ENCODE data around the gene ZNF746.
A peak's percentile ranks its signal among the peaks of the same experiment; 100 is the strongest.
"Not testable (repeated sequence)": the region's sequence is repeated elsewhere in the genome, so short reads cannot be mapped to it uniquely, and the experiment has no call there.

Gene ZNF746

DNA sequence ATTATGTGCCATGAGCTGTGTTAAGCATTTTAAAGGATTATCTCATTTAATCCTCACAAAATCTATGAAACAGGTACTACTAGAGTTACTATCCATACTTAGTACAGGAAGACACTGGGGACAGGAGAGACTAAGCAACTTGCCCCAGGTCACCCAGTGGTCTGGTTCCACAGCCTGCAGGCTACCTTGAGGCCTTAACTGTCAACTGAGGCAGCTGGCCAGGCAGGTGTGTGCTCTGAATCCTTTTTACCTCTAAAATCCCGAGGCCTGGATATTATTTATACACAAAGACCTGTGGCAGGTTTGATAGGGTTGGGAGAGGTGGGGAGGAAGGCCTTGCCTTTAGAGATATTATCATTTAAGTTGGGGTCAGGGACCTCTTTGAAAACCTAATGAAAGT lies 39.8 kb downstream of the ZNF746 start:
- no peak for DNase-seq

DNA sequence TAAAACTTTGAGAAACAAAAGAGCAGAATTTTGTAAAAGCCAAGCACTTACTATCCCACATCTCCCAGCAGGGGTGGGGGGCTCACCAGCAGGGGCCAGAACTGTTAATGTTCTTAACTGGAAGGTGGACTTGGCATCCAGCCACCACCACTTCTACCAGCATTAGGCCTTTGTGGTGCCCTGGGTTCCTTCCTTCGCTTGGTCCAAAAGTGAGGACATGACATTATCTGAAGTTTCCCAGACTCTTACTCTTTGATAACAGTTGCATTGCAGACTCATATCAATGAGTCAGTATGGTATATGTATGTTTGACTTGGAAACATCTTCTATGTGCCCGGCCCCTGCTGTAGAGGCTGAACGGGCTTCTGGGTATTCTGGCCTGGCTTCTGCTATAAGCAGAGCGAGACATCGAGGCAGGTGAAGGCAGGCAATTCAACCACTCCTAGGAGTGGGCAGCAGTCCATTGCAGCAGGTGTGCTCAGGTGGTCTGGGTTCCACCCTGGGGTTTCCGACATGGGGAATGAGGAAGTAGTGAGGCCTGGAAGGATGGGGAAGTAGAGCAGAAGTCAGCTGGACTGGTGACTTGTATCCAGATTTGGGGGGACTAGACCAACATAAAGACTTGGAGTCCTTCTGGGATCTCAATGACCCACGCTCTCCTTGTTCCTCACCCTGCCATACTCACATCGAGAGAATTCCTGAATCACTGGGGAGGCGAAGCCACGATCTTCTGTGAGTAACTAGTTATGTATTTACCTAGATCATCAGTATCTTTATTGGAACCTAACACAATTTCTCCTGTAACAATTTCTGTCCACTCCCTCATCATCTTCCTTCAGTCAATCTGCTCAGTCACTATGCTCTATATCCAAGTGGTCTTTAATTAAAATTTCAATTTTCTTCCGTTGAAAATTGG lies 40.8 kb downstream of the ZNF746 start:
- DNase-seq: no peak

DNA sequence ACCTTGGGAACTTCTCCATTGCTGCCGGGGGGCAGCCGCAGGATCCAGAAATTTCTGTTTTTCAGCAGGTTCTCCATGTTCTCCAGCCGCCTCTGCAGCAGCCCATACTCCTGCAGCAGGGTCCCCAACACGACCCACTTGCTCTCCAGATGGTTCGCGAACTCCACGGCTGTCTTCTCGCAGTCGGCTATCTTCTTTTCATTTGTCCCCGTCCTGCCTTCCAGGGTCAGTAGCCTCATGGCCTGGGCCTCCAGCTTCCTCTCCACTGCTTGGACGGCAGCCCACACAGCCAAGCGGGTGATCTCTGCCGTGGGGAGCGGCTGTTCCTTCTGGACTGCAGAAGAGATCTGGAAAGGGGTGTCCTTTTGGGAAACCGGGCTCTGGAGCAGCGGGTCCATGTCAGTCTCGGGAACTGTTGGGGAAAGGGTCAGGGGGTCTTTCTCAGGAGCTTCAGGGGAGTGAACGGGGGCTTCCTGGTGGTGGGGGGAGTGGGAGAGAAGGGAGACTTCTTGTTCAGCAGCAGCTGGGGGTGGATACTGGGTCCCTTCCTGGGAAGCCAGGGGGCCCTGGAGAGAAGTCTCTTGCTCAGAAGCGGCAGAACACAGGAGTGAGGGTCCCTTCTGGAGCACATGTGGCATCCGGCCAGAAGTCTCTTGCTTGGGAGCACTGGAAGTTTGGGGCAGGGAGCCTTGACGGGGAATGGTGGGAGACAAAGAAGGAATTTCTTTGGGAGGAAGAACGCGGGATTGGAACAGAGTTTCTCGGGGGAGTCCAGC lies 42.2 kb downstream of the ZNF746 start:
- DNase-seq: no peak

DNA sequence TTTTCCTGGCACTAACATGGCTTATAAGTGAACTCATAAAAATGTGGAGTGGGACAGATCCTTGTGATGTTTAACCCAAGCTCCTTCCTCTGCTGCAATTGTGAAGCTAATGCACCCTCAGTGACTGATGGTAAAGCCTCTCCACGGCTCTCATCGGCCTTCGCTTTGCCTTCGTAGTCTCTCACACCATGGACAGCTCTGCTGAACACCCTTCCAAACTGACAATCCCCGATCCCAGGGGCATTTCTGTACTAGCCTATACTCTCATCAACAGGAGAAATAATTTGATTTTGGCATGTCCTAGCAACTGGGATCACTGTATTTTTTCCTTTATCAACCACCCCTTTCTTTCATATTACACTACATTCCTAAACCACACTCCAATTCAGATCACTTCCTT lies 42.9 kb downstream of the ZNF746 start:
- DNase-seq: no peak

DNA sequence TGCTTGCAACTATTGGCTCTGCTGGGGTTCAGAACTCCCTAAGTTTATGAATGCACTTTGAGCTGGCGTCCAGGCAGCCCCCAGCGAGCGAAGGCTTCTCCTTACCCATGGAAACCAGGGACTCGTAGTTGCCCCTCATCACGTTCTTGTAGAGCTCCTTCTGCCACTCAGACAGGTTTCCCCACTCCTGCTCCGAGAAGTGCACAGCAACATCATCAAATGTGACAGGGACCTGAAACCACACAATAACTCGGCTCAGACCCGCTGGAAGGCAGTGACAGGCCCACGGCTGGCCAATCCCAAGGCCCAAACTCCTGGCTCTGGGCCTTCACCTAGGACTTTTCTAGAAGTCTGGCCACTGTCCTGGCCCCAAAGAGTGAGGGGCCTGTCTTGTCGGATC lies 43.6 kb downstream of the ZNF746 start:
- DNase-seq: no peak

DNA sequence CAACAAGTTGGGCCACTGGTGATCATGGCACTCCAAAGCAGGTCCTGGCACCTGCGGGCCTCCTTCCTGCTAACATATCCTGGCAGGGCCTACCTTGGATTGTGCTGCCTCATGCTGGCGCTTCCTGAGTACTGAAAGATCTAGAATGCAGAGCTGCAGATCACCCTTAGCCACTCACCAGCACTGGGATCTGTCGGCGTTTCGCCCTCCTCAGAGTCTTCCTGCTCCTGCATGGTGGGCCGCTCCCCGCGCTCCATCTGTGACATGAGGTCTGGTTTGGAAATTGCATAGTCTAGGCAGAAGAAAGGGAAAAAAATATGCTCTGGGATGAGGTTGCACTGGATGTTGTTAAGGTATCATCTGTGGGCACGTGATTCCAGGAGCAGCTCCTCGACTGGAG lies 46.8 kb downstream of the ZNF746 start:
- no peak for DNase-seq

DNA sequence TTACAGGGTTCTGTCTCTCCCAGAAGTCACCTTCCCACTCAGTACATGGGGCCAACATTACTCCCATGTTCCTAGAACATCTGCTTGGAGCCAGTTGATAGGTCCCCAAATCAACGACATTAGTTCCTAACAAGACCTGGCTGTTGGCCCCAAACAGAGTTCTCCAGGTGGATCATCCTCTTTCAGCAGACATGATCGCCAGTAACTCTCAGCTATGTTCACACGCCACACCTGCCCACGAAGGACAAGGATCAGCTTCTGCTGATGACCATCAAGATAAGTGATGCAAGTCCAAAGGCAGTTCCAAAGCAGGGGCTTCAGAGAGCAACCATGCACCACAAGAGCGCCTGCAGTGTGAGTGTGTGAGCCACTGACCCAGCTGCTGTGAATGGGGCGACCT lies 47.7 kb downstream of the ZNF746 start:
- DNase-seq: no peak

DNA sequence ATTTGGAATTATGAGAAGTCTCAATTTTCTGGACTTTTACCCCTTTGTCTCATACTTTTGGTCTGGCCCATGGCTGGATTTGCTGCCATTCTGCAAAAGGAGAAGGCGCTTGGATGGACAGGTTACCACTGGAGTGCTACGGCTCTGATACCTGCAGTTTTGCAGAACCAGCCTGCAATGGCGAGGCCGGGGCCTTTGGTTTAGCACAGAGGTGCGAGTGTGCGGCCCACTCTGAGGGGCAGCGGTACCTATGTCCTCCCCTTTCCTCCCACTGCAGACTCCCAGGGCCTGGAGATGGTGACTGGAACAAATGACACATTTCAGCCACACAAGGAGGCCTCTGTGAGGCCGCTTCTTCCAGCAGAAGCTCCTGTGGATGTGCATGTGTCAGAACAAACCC lies 48.6 kb downstream of the ZNF746 start:
- no peak for DNase-seq

DNA sequence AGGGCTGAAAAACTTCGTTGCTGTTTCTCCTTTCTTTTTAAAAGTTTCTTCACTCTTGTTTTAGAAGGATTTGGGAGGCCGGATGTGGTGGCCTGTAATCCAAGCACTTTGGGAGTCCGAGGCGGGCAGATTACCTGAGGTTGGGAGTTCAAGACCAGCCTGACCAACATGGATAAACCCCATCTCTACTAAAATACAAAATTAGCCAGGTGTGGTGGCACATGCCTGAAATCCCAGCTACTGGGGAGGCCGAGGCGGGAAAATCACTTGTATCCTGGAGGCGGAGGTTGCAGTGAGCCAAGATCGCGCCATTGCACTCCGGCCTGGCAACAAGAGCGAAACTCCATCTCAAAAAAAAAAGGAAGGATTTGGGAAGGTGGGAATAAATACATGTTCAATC lies 51.6 kb downstream of the ZNF746 start:
- not testable (repeated sequence) for DNase-seq

DNA sequence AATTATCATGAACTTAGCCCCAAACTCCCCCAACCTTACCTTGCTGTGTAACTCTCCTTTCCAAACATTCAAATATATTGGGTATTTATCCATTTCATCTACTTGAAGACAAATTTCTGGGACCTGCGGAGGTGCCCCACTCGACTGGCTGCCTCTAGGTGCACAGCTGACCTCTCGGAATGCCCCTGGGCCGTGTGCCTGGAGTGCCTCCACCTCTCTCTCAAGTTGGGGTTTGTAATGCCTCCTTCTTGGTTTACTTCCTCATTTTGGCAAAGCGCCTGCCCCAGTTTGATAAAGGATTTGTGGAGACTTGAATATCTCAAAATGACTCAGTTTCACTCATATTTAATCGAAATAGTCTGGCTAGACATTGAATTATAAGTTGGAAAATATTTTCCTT lies 53.3 kb downstream of the ZNF746 start:
- DNase-seq: no peak

DNA sequence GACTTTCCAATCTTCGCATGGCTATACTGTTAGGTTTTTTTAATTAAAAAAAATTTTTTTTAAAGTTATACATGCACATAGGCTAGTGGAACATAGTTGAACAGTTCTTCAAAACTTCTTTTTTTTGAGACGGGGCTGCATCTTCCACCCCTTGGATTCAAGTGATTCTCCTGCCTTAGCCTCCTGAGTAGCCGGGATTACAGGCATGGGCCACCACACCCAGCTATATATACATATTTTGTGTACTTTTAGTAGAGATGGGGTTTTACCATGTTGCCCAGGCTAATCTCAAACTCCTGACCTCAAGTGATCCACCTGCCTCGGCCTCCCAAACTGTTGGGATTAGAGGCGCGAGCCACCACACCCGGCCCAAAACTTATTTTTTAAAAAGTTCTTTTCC lies 54.1 kb downstream of the ZNF746 start:
- DNase-seq: no peak

DNA sequence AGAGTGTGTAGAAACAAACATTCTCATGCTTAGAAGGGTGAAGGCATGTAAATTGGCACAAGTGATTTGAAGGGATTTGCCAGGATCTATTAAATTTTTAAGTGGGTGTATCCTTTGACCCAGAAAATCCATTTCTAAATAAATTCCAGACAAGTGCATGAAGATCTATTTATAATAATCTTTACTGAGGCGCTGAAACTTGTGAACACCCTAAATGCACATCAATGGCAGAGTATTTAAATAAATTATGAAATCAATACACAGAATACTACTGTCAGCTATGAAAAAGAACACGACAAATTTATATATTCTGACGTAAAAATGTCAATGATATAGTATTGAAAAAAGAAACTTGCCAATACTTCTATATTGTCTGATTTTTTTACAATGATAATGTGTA lies 54.7 kb downstream of the ZNF746 start:
- DNase-seq: no peak

DNA sequence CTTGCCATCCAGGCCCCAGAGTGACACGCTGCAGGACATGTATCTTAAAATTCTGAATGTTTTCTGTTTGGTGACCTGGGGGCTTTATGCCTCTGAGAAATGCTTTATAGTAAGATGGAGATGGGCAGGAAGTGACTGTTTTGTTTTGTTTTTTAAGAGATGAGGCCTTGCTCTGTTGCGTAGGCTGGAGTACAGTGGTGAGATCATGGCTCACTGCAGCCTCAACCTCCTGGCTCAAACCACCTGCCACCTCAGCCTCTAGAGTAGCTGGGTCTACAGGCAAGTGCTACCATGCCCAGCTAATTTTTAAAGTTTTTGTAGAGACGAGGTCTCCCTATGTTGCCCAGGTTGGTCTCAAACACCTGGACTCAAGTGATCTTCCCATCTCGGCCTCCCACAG lies 57.4 kb downstream of the ZNF746 start:
- DNase-seq: no peak

DNA sequence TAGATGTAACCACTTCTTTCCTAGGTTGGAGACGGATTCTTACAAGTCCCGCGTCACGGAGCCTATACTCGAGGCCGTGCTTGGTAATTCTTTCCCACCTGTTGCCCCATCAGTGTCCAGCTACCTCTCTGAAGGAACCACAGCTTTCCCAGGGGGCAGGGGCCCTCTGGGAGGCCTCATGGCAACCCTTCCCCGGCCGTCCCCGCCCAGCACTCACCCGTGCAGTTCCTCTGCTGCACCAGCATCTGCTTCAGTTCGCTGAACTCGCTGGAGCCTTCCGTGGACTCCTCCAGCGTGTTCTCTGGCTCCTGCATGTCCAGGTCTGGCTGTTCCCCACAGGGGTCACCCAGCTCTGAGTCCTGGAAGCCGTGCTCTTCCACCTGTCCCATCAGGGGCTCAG lies 61.3 kb downstream of the ZNF746 start:
- DNase-seq: no peak

DNA sequence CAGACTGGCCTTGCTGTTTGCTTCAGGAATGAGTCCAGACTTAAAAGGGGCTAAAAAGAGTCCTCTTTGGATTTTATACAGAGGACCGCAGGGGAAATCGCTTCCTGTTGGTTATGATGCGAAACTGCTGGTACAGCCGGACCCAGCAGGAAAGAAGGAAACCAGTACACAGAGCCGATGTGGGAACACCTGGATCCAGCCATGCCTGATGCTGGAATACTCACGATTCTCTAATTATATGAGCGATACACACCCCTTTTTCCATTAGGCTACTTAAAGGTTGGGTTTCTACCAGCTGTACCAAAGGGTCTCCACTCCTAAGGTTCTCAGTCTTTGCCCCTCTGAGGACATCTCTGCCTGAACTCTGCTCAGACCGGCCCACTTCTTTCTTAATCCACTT lies 64.5 kb downstream of the ZNF746 start:
- DNase-seq: no peak

DNA sequence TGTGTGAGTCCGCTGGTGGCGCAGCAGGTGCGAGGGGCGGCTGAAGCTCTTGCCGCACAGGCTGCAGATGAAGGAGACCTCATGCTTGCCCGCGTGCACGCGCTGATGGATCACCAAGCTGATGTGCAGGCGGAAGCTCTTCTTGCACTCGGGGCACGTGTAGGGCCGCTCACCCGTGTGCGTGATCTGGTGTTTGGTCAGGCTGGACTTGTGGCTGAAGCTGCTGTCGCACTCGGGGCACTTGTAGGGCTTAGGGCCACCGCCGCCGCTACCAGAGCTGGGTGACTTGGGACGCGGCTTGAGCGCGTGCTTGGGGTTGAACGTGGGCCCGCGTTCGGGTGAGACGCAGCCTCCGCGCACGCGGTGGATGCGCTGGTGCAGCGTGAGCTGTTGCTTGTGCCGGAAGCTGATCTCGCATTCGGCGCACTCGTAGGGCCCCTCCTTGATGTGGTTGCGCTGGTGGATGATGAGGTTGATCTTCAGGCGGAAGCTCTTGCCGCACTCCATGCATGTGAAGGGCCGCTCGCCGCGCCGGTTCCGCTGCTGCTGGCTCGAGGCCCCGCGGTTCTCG lies 65.4 kb downstream of the ZNF746 start:
- no peak for DNase-seq

DNA sequence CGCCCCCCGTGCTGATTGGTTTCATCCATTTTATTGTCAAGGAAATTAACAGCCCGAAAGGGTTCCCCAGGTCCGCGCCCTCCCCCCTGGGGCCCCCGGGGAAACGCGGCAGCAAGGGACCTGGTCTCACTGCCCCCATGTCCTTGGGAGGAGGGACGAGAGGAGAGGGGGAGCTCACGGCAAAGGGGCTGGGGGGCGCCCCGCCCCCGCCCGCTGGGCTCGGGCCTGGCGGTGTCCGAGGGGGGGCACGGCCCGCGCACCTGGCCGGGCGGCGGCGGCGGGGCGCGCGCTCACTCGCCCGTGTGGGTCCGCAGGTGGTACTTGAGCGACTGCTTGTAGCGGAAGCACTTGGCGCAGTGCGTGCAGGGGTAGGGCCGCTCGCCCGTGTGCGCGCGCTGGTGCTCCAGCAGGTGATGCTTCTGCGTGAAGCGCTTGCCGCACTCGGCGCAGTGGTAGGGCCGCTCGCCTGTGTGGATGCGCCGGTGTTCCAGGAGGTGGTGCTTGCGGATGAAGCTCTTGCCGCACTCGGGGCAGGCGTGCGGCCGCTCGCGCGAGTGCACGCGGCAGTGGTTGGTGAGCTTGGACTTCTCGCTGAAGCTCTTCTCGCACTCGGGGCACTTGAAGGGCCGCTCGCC lies 66.0 kb downstream of the ZNF746 start:
- DNase-seq: no peak

DNA sequence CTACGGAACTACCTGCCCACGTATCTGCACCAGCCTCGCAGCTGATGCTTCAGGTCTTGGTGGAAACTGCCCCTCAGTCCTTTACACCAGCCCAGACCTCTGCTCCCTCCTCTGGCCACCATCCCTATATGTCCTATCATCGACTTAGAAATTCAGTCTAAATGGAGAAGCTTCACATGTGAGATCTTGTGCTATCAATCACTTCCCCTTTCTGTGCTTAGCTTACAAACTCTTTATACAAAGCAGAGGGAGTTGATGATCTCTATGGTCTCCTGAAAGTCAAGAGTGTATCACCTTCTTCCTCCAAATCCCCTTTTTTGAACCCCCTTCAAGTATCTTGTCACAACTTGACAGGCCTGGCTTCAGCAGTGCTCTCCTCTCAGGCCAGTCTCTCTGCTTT lies 67.4 kb downstream of the ZNF746 start:
- no peak for DNase-seq

DNA sequence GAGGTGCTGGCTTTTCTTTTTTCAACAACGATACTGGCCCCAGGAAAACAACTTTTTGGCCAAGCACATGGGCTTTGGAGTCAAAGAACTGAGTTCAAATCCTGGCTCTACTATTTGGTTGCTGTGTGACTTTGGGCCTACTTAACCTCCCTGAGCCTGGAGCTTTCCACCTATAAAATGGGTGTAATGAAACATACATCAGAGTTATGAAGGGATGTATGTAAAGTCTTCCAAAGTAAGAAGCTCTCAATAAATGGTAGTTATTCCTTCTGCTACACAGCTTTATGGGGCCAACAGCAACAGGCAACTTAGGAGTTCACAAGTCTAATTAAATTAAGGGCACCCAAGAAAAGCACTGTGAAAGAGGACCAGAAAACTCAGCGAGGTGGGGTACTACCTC lies 69.7 kb downstream of the ZNF746 start:
- no peak for DNase-seq

DNA sequence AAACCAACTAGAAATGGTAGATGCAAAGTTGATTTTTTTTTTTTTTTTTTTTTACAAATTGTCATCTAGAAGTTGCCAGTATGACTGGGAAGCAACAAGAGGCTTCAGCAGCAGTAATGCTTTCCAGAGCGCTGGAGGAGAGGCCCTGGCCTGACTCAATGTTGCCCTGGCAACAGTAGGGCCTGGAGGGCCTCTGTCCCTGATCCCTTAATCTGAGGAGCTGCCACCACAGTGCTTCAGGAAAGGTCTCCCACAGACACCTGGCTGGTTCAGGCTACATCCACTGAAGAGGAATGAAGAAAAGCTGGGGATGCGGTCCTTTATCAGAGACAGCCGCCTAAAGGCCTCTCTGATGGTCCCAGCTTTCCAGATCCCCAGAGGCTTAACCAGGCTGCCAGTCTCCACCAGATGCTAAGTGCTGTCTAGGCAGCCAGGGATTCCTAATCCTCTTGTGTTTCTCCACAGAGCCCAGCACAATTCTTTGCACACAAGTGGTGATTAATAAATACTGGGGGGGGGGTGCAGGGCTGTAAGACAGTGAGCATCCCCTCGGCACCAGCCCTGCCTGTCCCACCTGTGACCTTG lies 70.4 kb downstream of the ZNF746 start:
- DNase-seq: no peak

DNA sequence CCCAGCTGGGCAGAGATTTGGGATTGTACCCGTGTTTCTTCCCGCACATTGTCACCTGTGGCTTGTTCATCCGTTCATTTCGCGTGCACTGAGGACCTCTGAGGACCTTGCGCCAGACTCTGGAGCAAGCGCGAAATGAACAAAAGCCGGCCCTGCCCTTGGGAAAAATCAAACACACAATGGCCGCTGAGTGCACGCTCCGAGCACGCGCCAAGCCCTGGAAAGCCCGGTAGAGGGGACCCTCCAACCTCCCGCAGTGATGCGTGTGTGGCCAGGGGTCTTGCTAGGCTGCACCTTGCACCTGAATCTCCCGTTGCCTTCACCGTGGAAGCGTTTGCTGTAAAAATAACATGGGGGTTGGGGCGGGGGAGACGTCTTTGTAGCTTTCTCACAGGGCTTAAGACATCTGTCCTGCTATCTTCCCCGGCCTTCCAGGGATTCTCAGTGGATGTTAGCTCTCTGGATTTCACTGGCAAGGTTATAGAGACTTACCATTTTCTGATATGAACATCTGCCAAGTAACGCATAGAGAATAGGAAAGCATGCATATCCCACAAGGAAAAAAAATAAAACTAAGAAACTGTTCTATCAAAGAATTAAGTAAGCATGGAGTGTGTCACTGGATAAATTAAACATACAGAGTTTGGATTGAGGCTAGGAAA lies 74.0 kb downstream of the ZNF746 start:
- no peak for DNase-seq

DNA sequence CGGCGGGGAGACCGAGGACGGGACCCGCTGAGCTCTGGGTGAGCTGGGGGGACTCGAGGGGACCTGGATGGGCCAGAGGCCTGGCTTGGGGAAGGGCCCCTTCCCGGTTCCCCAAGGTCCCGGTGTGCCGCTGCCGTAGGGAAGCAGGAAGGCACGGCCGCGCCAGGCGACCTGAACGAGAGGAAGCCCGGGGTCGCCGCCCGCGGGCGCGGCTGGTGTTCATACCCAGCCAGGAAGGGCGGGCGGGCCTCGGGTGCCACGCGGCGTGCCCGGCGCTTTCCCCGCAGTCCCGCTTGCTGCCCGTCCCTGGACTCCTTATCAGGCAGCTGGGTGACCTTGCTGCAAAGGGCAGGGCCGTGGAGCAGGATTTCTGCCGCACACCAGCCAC lies 74.7 kb downstream of the ZNF746 start:
- peak; percentile 29 for DNase-seq

Measured in activated gamma-delta T cell treated with Interleukin-2 at 50 U/mL for 16 hours (primary cell).